ENCODE data around the gene ZSCAN25.
A peak's percentile ranks its signal among the peaks of the same experiment; 100 is the strongest.
"Not testable (repeated sequence)": the region's sequence is repeated elsewhere in the genome, so short reads cannot be mapped to it uniquely, and the experiment has no call there.

The ZSCAN25 gene

DNA sequence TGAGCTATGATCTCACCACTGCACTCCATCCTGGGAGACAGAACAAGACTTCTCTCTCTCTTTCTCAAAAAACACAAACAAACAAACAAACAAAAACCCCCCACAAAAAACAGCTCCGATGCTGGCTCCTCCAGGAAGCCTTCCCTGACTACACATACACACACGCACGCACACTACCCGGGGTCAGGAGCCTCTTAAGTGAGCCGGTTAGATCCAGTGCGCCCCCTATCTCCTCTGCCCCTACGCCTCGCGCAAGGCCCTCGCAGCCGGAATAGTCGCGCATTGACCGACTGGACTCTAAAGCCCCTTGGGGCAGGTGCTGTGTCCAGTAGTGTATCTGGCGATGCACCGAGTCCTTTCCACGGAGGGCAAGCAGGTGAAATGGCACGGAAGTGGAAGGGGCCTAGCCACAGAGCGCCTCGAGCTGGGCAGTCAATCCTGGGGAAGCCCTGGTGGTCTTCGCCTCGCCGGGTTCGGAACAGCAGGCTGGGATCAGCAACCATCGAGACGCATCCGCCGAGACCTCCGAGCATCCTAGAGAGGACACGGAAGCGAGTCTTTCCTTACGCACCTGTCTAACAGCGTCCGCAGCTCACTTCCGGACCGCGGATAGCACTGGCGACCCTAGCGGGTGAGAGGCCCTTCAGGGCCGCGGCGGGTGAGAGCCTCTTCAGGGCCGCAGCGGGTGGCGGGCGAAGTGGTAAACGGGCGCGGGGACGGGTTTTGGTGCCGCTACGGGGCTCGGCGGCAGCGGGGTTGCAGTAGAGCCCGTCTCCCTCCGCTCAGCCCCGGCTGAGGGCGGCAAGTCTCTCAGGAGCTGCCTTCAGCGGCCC, at the start of gene ZSCAN25:
Gene ZSCAN25 (plus strand): TSS at position 588 of the 833 bp plus-strand sequence. CDS start 2,661 bp downstream, outside the sequence.
- ATAC-seq (replicated peaks; ENCODE audit: extremely low read depth, poor library complexity, severe bottlenecking), result peak; percentile 96
- H3K27me3 Mint-ChIP-seq, result no peaks in the 10 kb centered on the region
- peaks cover 24% of the 10 kb centered on the region for H3K36me3 Mint-ChIP-seq (ENCODE audit: insufficient read depth)
- DNase-seq (ENCODE audit: low spot score in 2 of 2), result peak; percentile 69 to 73
- H3K27ac Mint-ChIP-seq (ENCODE audit: low read depth), result peak within 1 kb of the TSS; percentile 93
- H3K9me3 Mint-ChIP-seq, result no peaks in the 10 kb centered on the region
- peaks cover 42% of the 10 kb centered on the region for H3K4me1 Mint-ChIP-seq
- H3K4me3 Mint-ChIP-seq, result peak within 1 kb of the TSS; percentile 97

DNA sequence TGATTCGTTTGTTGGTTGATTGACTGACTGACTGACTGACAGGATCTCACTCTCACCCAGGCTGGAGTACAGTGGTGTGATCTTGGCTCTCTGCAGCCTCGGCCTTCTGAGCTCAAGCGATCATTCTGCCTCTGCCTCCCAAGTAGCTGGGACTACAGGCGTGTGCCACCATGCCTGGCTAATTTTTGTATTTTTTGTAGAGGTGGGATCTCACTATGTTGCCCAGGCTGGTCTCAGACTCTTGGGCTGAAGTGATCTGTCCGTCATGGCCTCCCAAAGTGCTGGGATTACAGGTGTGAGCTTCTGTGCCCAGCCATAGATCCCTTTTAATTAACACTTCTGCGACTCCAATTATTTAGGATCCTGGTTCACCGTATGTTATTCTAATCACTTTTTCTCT, 48.0 kb upstream of the ZSCAN25 start:
- Mint-ChIP-seq H3K36me3 (ENCODE audit: insufficient read depth) (peaks cover 46% of the 10 kb centered on the region), H3K4me1 (peaks cover 14% of the 10 kb centered on the region)
- not testable (repeated sequence) for H3K4me3 Mint-ChIP-seq; ATAC-seq (replicated peaks; ENCODE audit: extremely low read depth, poor library complexity, severe bottlenecking); DNase-seq (ENCODE audit: low spot score in 2 of 2); H3K9me3 Mint-ChIP-seq; H3K27me3 Mint-ChIP-seq; H3K27ac Mint-ChIP-seq (ENCODE audit: low read depth)

DNA sequence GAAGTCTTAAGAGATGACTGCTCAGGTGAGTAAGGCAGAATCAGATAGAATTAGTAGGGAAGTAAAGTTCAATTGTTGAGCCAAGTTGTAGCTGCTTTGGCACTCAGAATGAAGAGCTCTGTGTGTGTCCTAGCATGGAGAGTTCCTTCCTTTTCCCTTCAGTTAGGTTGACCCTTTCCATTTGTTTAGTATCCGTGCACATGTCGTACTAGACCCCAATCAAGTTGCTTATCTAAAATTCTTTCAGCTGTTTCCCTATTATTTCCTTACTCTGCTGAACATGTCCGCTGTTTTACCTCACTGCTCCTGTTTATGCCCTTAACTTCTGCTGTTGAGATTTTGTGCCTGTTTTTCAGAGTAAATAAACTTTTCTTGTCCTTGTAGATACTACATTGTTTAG, 45.0 kb upstream of the ZSCAN25 start:
- H3K4me3 Mint-ChIP-seq, result no peak overlapping the region
- H3K27ac Mint-ChIP-seq (ENCODE audit: low read depth), result peak overlapping the region; percentile 19
- ATAC-seq (replicated peaks; ENCODE audit: extremely low read depth, poor library complexity, severe bottlenecking) (no peak), DNase-seq (ENCODE audit: low spot score in 2 of 2) (no peak)
- H3K4me1 Mint-ChIP-seq, result peaks cover 4% of the 10 kb centered on the region
- peaks cover 26% of the 10 kb centered on the region for H3K36me3 Mint-ChIP-seq (ENCODE audit: insufficient read depth)
- H3K9me3 Mint-ChIP-seq, result no peaks in the 10 kb centered on the region
- no peaks in the 10 kb centered on the region for H3K27me3 Mint-ChIP-seq

DNA sequence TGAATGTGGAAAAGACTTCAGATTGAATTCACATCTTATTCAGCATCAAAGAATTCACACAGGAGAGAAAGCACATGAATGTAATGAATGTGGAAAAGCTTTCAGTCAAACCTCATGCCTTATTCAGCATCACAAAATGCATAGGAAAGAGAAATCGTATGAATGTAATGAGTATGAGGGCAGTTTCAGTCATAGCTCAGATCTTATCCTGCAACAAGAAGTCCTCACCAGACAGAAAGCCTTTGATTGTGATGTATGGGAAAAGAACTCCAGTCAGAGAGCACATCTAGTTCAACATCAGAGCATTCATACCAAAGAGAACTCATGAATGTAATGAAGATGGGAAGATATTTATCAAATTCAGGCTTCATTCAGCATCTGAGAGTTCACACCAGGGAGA, 43.5 kb upstream of the ZSCAN25 start:
- H3K27ac Mint-ChIP-seq (ENCODE audit: low read depth), result peak overlapping the region; percentile 26

DNA sequence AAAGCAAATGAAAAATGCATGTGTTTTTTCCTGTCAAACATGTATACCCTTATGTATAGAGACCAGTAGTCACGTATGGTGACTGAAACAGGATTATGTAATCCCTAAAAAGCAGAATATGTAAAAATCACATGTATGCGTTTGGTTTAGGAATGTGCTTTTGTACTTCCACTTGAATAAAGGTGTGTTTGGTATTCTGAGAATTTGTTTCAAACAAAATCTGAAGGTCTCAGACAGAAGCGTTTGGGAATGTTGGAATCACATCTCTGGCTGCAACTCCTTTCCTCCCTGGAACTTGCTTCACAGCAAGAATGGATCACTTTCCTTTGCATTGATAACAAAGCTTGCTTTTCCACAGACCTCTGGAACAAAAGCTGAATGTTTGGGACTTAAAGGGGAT, 40.5 kb upstream of the ZSCAN25 start:
- no peaks in the 10 kb centered on the region for H3K27me3 Mint-ChIP-seq
- H3K4me3 Mint-ChIP-seq, result no peak overlapping the region
- ATAC-seq (replicated peaks; ENCODE audit: extremely low read depth, poor library complexity, severe bottlenecking), result no peak
- peaks cover 23% of the 10 kb centered on the region for H3K4me1 Mint-ChIP-seq
- no peaks in the 10 kb centered on the region for H3K9me3 Mint-ChIP-seq
- no peak for DNase-seq (ENCODE audit: low spot score in 2 of 2)
- H3K36me3 Mint-ChIP-seq (ENCODE audit: insufficient read depth), result peaks cover 16% of the 10 kb centered on the region
- no peak overlapping the region for H3K27ac Mint-ChIP-seq (ENCODE audit: low read depth)

More for the DNA sequence above, 43.5 kb upstream of the ZSCAN25 start:
- Mint-ChIP-seq H3K4me1 (peaks cover 4% of the 10 kb centered on the region), H3K36me3 (ENCODE audit: insufficient read depth) (peaks cover 21% of the 10 kb centered on the region), H3K9me3 (no peaks in the 10 kb centered on the region), H3K4me3 (no peak overlapping the region), H3K27me3 (no peaks in the 10 kb centered on the region)
- no peak for ATAC-seq (replicated peaks; ENCODE audit: extremely low read depth, poor library complexity, severe bottlenecking)
- DNase-seq (ENCODE audit: low spot score in 2 of 2), result no peak

DNA sequence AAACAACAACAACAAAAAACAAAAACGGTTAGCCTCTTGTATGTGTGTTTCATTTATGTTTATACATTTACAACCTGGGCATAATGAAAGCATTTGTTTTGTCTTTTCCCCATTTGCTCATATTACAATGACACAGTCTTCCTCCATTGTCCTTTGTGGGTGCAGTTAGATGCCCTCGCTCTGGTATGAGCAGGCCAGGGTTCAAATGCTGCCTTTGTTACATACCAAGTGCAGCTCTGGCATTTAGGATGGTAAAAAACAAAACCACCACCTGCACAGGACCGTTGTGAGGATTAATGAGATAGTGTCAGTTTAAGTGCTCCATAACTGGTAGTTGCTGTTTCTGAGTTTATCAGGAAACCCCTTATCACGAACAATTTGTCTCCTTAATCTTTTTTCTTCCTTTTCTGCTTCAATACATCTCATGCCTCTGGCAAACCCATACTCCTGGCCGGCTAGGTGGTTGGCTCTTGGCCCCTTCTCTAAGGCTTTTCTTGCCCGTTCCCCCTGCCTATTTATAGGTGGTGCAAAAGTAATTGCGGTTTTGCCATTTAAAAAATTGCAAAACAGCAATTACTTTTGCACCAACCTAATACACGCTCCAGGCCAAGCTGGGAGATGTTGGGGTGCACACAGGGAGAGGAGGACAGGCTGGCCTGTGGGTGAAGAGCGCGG, 37.3 kb upstream of the ZSCAN25 start:
- Mint-ChIP-seq H3K4me1 (peaks cover 20% of the 10 kb centered on the region), H3K27me3 (no peaks in the 10 kb centered on the region), H3K4me3 (peak overlapping the region; percentile 88), H3K27ac (ENCODE audit: low read depth) (peak overlapping the region; percentile 48), H3K9me3 (no peaks in the 10 kb centered on the region), H3K36me3 (ENCODE audit: insufficient read depth) (peaks cover 5% of the 10 kb centered on the region)
- no peak for ATAC-seq (replicated peaks; ENCODE audit: extremely low read depth, poor library complexity, severe bottlenecking)
- DNase-seq (ENCODE audit: low spot score in 2 of 2), result no peak

DNA sequence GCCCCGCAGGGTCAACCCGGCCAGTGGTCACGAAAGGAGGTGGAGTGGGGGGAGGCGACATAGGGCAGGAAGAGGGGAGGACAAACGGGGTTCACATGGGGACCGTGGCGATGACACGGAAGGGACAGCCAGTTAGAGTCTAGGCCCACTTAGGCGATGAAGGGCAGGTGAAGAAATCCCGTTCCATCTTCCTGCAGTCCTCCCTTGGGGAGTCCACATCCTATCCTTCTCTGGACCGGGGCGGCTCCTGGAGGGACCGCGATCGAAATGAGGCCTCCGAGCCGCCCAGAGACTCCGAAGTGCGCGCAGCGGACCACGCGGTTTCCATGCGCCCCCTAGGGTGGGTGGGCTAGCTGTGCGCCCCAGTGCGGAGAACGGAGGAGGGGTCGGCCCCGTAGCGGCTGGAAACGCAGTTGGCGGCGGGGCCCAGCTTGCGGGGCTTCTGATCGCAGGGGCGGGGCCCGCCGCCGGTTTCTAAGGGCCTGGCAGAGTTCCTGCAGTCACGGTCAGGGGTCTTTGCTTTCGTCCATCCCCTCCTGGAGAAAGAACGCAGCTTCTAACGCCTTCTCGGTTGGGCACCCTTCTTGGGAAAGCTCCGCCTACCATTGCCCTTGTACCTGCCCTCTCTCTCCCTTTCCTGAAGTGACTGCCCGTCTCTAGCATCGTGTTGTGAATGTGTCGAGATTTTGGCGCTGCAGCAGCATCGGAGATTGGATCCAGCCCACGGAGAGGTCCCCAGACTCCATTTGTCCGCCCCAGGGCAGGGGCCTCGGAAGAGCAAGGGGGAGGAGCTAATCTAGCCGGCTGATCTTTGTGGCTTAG, 36.6 kb upstream of the ZSCAN25 start:
- ATAC-seq (replicated peaks; ENCODE audit: extremely low read depth, poor library complexity, severe bottlenecking) (peak; percentile 67), DNase-seq (ENCODE audit: low spot score in 2 of 2) (peak; percentile 26 to 39)

DNA sequence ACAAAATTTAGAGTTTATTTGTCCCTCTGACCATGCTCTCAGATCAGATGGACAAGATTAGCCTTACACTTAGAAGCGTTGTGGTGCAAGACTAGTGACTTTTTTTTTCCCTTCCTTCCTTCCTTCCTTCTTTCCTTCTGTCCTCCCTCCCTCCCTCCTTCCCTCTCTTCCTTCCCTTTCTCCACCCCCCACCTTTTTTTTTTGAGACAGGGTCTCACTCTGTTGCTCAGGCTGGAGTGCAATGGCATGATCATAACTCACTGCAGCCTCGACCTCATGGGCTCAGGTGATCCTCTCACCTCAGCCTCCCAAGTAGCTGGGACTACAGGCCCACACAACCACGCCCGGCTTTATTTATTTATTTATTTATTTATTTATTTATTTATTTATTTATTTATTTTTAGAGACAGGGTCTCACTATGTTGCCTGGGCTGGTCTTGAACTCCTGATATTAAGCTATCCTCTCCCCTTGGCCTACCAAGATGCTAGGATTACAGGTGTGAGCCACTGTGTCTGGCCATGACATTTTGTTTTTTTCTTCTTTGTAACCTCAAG, 35.9 kb upstream of the ZSCAN25 start:
- H3K27me3 Mint-ChIP-seq, result peaks cover 12% of the 10 kb centered on the region
- H3K27ac Mint-ChIP-seq (ENCODE audit: low read depth), result peak overlapping the region; percentile 81
- DNase-seq (ENCODE audit: low spot score in 2 of 2); H3K36me3 Mint-ChIP-seq (ENCODE audit: insufficient read depth); ATAC-seq (replicated peaks; ENCODE audit: extremely low read depth, poor library complexity, severe bottlenecking); H3K9me3 Mint-ChIP-seq: not testable (repeated sequence)
- H3K4me1 Mint-ChIP-seq, result peaks cover 20% of the 10 kb centered on the region
- peak overlapping the region; percentile 88 for H3K4me3 Mint-ChIP-seq

More for the DNA sequence above, 36.6 kb upstream of the ZSCAN25 start:
- Mint-ChIP-seq H3K36me3 (ENCODE audit: insufficient read depth) (peaks cover 5% of the 10 kb centered on the region), H3K27me3 (peaks cover 5% of the 10 kb centered on the region), H3K4me3 (peak overlapping the region; percentile 88), H3K4me1 (peaks cover 20% of the 10 kb centered on the region), H3K27ac (ENCODE audit: low read depth) (peak overlapping the region; percentile 81), H3K9me3 (no peaks in the 10 kb centered on the region)

DNA sequence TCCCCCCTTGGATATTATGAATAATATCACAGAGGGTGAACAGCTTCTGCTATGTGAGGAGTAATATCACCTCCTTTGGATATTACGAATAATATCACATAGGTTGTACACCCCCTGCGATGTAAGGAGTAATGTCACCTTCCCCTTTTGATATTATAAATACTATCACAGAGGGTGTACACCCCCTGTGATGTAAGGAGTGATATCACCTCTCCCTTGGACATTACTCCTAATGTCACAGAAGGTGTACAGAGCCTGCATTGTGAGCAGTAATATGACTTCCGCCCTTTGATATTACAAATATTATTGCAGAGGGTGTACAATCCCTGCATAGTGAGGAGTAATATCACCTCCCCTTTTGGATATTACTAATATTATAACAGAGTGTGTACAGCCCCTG, 27.9 kb upstream of the ZSCAN25 start:
- Mint-ChIP-seq H3K36me3 (ENCODE audit: insufficient read depth) (peaks cover 2% of the 10 kb centered on the region), H3K27me3 (peaks cover 32% of the 10 kb centered on the region), H3K4me3 (no peak overlapping the region), H3K4me1 (no peaks in the 10 kb centered on the region), H3K9me3 (no peaks in the 10 kb centered on the region), H3K27ac (ENCODE audit: low read depth) (no peak overlapping the region)
- no peak for DNase-seq (ENCODE audit: low spot score in 2 of 2)
- ATAC-seq (replicated peaks; ENCODE audit: extremely low read depth, poor library complexity, severe bottlenecking), result no peak

DNA sequence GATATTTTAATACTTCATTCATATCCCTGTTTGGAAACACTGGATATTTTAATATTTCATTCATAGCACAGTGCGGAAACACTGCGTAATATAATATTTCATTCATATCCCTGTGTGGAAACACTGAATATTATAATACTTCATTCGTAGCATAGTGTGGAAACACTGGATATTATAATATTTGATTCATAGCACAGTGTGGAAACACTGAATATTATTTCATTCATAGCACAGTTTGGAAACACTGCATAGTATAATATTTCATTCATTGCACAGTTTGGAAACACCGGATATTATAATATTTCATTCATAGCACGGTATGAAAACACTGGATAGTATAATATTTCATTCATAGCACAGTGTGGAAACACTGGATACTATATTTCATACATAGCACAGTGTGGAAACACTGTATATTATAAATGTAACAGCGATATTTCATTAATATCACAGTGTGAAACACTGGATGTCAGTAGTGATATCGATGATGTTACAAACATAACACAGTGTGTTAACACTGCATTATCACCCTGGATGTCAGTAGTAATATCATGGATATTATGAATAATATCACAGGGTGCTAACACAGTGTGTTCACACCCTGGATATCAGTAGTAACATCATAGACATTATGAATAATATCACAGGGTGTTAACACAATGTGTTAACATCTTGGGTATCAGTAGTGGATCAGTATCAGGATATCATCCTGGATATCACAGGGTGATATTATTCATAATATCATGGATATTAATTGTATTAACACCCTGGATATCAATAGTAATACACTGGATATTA, 21.6 kb upstream of the ZSCAN25 start:
- H3K27ac Mint-ChIP-seq (ENCODE audit: low read depth), result no peak overlapping the region
- no peak for ATAC-seq (replicated peaks; ENCODE audit: extremely low read depth, poor library complexity, severe bottlenecking)

DNA sequence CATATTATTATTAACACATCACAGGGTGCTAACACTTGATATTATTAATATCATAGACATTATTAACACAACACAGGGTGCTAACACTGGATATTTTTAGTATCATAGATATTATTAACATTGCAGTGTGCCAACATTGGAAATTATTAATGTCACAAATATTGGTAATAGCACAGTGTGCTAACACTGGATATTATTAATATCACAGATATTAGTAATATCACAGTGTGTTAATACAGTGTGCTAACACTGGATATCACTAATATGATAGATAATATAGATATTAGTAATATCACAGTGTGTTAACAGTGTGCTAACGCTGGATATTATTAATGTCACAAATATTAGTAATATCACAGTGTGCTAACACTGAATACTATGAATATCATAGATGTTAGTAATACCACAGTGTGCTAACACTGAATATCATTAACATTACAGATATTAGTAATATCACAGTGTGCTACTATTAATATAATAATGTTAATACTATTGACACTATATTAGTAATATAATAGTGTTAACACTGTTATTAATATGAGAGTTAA, 20.3 kb upstream of the ZSCAN25 start:
- no peak for DNase-seq (ENCODE audit: low spot score in 2 of 2)
- no peak for ATAC-seq (replicated peaks; ENCODE audit: extremely low read depth, poor library complexity, severe bottlenecking)

More for the DNA sequence above, 21.6 kb upstream of the ZSCAN25 start:
- Mint-ChIP-seq H3K9me3 (no peaks in the 10 kb centered on the region), H3K4me3 (no peak overlapping the region), H3K27me3 (no peaks in the 10 kb centered on the region), H3K36me3 (ENCODE audit: insufficient read depth) (no peaks in the 10 kb centered on the region), H3K4me1 (no peaks in the 10 kb centered on the region)
- no peak for DNase-seq (ENCODE audit: low spot score in 2 of 2)

More for the DNA sequence above, 20.3 kb upstream of the ZSCAN25 start:
- Mint-ChIP-seq H3K27me3 (no peaks in the 10 kb centered on the region), H3K36me3 (ENCODE audit: insufficient read depth) (no peaks in the 10 kb centered on the region), H3K27ac (ENCODE audit: low read depth) (no peak overlapping the region), H3K9me3 (no peaks in the 10 kb centered on the region), H3K4me3 (no peak overlapping the region), H3K4me1 (no peaks in the 10 kb centered on the region)

All from central memory CD8-positive, alpha-beta T cell (primary cell).